Activated CD4-positive, alpha-beta memory T cell treated with anti-CD3 and anti-CD28 coated beads for 36 hours (primary cell): ENCODE data around the gene HGFAC. TPM values are rescaled to one million over a fixed set of nuclear protein-coding genes. Genes with fewer than 3 reads are reported as not detected.

ENCODE experiments used
- CTCF ChIA-PET: fragments of 350-600 bp; sonication (Branson Sonifier 250); formaldehyde crosslinking; loops from one replicate; lab custom pipeline; 2021; ENCODE audit warnings: antibody characterized with exemption, inconsistent platforms; lab: Charles Lee
- POLR2A ChIA-PET: fragments of 350-600 bp; sonication (Branson Sonifier 250); formaldehyde crosslinking; loops from one replicate; lab custom pipeline; 2021; ENCODE audit warnings: antibody characterized with exemption; lab: Charles Lee
- DNase-seq: peaks from one replicate; pipeline ENCODE4 v3.0.0-alpha.2; 2020
- H3K27ac Mint-ChIP-seq: one replicate; pipeline ENCODE4 v1.8.0; 2021; ENCODE audit warnings: mixed read lengths
- H3K27me3 Mint-ChIP-seq: one replicate; pipeline ENCODE4 v1.8.0; 2021; ENCODE audit warnings: mixed read lengths
- H3K36me3 Mint-ChIP-seq: one replicate; pipeline ENCODE4 v1.8.0; 2021; ENCODE audit warnings: mixed read lengths
- H3K4me1 Mint-ChIP-seq: one replicate; pipeline ENCODE4 v1.8.0; 2021; ENCODE audit warnings: low read depth, mixed read lengths
- H3K4me3 Mint-ChIP-seq: one replicate; pipeline ENCODE4 v1.8.0; 2021; ENCODE audit warnings: mild to moderate bottlenecking, mixed read lengths
- H3K9me3 Mint-ChIP-seq: one replicate; pipeline ENCODE4 v1.8.0; 2021; ENCODE audit warnings: mixed read lengths
- intact Hi-C: fragments of 100-400 bp; cut with micrococcal nuclease; formaldehyde crosslinking; loops from one replicate; pipeline ENCODE4 v1.15.1; 2023
- total RNA-seq, 2 experiments: library from RNA; stranded (reverse); gene quantifications; one replicate each; pipeline ENCODE4 v1.2.3, GENCODE V29; 2021

HGFAC gene
- total RNA-seq, 2 experiments from 2014 or later = not detected

DNA sequence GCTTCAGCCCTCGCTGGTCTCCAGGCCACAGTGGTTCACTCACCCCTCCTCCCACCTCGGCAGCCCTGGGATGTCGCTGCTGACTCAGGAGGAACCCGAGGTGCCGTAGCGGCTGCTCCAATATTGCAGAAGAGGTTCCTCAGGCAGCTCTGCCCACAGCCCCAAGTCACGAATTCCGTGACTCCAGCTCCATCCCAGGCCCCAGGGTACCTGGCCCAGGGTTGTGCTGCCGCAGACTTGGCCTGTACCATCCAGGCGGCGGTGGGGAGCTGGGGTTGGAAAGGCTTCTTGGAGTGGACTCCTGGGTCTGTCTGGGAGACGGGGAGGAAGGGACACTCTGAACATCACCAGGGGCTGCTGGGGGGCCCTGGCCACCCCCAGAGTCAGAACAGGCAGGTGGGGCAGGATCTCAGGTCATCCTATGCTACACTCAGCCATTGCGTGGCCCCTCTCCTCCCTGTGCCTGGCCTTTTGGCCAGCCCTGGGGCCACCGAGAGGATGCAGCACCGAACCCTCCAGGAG lies 728 bp upstream of the HGFAC start:
- no peak for DNase-seq
- intact Hi-C loops = loop anchor here (5.0 kb wide), 2 partner anchors 249 to 394 kb away; no protein-coding TSS in a partner anchor
- no peak overlapping the region for H3K27ac Mint-ChIP-seq

DNA sequence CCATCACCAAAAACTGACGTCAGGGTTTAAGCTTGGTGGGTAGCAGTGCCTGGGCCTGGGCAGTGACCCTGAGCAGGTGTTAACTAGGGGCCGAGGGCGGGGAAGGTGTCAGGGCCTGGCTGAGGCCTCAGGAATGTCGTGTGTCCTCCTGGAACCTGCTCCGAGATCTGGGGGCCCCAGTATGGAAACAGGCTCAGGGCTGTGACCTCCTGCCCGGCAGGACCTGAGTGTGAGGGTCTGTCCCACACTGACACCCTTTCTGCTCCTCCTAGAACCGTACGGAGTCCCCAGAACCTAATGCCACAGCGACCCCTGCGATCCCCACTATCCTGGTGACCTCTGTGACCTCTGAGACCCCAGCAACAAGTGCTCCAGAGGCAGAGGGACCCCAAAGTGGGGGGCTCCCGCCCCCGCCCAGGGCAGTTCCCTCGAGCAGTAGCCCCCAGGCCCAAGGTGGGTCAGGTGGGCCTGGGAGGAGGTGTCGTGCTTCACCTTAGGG lies 741 bp downstream of the HGFAC start:
- intact Hi-C loops = loop anchor here (5.0 kb wide), 2 partner anchors 250 to 395 kb away; no protein-coding TSS in a partner anchor

More for the DNA sequence above, 728 bp upstream of the HGFAC start:
- Mint-ChIP-seq H3K27me3 (no peaks in the 10 kb centered on the region), H3K9me3 (no peaks in the 10 kb centered on the region), H3K36me3 (no peaks in the 10 kb centered on the region), H3K4me1 (no peaks in the 10 kb centered on the region), H3K4me3 (no peak overlapping the region)
- CTCF ChIA-PET = interaction anchor here (0.6 to 1.9 kb wide), 2 partner anchors 95 to 183 kb away, joined by 3 to 6 read pairs; no protein-coding TSS in a partner anchor
- POLR2A ChIA-PET = no interaction called here

DNA sequence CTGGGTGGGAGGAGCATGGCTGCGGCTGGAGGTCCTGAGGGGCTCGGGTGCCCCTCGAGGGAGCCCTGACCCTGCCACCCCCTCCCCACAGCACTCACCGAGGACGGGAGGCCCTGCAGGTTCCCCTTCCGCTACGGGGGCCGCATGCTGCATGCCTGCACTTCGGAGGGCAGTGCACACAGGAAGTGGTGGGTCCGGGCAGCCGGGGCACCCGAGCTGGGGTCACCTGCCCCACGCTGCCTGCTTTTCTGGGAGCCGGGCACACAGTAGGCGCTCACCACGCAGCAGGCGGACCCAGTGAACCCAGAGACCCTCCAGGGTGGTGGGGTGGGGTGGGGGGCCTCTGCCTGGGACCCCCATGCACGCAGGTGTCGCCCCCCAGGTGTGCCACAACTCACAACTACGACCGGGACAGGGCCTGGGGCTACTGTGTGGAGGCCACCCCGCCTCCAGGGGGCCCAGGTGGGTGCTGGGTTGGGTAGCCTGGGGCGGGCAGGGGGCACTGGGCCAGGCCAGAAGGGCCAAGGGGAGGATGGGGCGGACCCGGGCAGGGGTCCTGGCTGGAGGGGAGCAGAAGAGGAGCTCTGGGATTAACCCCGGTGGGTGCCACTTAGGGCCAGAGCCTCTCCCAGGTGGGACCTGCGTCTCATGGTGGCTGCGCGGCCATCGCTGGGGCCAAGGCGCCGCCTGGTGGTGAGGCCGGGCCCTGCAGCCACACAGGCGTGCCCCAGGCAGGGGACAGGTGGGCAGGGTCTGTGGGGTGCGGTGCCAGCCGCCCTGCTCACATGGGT lies 1.4 kb downstream of the HGFAC start:
- no peaks in the 10 kb centered on the region for H3K9me3 Mint-ChIP-seq
- no peaks in the 10 kb centered on the region for H3K36me3 Mint-ChIP-seq
- no peaks in the 10 kb centered on the region for H3K27me3 Mint-ChIP-seq
- H3K27ac Mint-ChIP-seq = no peak overlapping the region
- no peak overlapping the region for H3K4me3 Mint-ChIP-seq
- ChIA-PET POLR2A (no interaction called here), CTCF (interaction anchor here (0.5 to 3.2 kb wide), 10 partner anchors 9 to 336 kb away, joined by 3 to 23 read pairs (median 3); no protein-coding TSS in a partner anchor)
- intact Hi-C loops = loop anchor here (1.0 to 5.0 kb wide), 4 partner anchors 97 to 396 kb away; no protein-coding TSS in a partner anchor
- H3K4me1 Mint-ChIP-seq = no peaks in the 10 kb centered on the region
- DNase-seq = peak; percentile 75

More for the DNA sequence above, 741 bp downstream of the HGFAC start:
- Mint-ChIP-seq H3K9me3 (no peaks in the 10 kb centered on the region), H3K27ac (no peak overlapping the region), H3K4me3 (no peak overlapping the region), H3K4me1 (no peaks in the 10 kb centered on the region), H3K27me3 (no peaks in the 10 kb centered on the region), H3K36me3 (no peaks in the 10 kb centered on the region)
- POLR2A ChIA-PET = no interaction called here
- DNase-seq = no peak
- CTCF ChIA-PET = interaction anchor here (1.0 to 1.9 kb wide), 4 partner anchors 73 to 335 kb away, joined by 3 to 9 read pairs (median 5); no protein-coding TSS in a partner anchor

GRCh38 chr4:3443750-3444309 lies 2.1 kb downstream of the HGFAC start:
- Mint-ChIP-seq H3K9me3 (no peaks in the 10 kb centered on the region), H3K4me1 (no peaks in the 10 kb centered on the region), H3K27ac (no peak overlapping the region), H3K36me3 (no peaks in the 10 kb centered on the region), H3K27me3 (no peaks in the 10 kb centered on the region), H3K4me3 (no peak overlapping the region)
- CTCF ChIA-PET = interaction anchor here (0.6 to 3.2 kb wide), 8 partner anchors 8 to 336 kb away, joined by 3 to 23 read pairs (median 3); no protein-coding TSS in a partner anchor
- intact Hi-C loops = loop anchor here (1.0 to 5.0 kb wide), 4 partner anchors 98 to 397 kb away; no protein-coding TSS in a partner anchor
- POLR2A ChIA-PET = no interaction called here
- DNase-seq = no peak

DNA sequence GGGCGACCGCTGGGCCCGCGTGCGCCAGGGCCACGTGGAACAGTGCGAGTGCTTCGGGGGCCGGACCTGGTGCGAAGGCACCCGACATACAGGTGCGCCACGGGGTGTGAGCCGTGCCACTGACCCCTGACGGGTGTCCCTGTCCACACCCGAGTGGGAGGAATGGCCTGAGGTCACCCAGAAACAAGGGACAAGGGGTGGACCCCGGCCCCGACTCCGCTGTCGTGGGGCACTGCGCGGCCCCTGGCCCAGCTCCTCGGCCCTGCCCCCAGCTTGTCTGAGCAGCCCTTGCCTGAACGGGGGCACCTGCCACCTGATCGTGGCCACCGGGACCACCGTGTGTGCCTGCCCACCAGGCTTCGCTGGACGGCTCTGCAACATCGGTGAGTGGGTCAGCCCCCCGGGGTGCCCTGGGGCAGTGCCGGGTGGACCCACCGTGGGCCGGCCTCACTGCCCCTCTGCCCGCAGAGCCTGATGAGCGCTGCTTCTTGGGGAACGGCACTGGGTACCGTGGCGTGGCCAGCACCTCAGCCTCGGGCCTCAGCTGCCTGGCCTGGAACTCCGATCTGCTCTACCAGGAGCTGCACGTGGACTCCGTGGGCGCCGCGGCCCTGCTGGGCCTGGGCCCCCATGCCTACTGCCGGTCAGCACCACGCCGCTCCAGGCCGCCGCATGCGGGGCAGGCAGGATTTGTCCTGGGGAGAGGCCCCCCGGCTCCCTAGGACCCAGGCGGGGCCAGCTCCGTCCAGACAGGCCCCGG lies 2.8 kb downstream of the HGFAC start:
- no peaks in the 10 kb centered on the region for H3K27me3 Mint-ChIP-seq
- ChIA-PET CTCF (interaction anchor here (0.6 to 3.2 kb wide), 4 partner anchors 36 to 337 kb away, joined by 3 to 23 read pairs (median 6); no protein-coding TSS in a partner anchor), POLR2A (no interaction called here)
- no peaks in the 10 kb centered on the region for H3K9me3 Mint-ChIP-seq
- no peaks in the 10 kb centered on the region for H3K36me3 Mint-ChIP-seq
- H3K4me3 Mint-ChIP-seq = no peak overlapping the region
- DNase-seq = no peak
- intact Hi-C loops = loop anchor here (5.0 kb wide), 2 partner anchors 252 to 397 kb away; no protein-coding TSS in a partner anchor
- no peak overlapping the region for H3K27ac Mint-ChIP-seq
- H3K4me1 Mint-ChIP-seq = no peaks in the 10 kb centered on the region

DNA sequence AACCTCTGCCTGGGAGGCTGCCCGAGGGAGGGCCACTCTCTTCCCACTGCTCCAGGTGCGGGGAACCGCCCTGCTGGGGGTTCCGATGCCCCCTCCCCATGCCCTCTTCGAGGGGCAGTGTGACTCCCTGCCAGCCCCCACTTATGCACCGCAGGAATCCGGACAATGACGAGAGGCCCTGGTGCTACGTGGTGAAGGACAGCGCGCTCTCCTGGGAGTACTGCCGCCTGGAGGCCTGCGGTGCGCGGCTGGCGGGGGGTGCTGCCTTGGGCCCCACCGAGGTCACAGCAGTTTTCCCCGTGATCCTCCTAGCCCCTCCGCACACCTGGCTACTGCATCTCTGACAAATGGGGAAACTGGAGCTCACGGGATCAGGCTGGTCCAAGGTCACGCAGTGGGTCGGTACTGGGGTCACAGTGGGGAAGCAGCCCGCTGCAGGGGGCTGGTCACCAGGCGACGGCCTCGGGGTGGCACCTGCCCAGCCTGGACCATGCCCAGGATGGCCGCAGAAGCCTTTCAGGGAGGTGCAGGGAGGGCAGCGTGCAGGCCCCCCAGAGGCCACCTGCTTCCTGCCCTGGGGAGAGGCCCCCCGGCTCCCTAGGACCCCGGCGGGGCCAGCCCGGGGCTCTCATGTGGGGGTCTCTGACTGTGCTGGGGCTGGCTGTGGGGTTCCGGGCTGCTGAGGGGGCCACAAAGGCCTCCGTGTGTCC lies 3.5 kb downstream of the HGFAC start:
- Mint-ChIP-seq H3K36me3 (no peaks in the 10 kb centered on the region), H3K4me1 (no peaks in the 10 kb centered on the region), H3K27me3 (no peaks in the 10 kb centered on the region), H3K9me3 (no peaks in the 10 kb centered on the region), H3K4me3 (no peak overlapping the region), H3K27ac (no peak overlapping the region)
- ChIA-PET POLR2A (no interaction called here), CTCF (interaction anchor here (3.2 kb wide), 1 partner anchor 100 kb away, joined by 23 read pairs; no protein-coding TSS in a partner anchor)
- DNase-seq = no peak
- intact Hi-C loops = no loop called here

DNA sequence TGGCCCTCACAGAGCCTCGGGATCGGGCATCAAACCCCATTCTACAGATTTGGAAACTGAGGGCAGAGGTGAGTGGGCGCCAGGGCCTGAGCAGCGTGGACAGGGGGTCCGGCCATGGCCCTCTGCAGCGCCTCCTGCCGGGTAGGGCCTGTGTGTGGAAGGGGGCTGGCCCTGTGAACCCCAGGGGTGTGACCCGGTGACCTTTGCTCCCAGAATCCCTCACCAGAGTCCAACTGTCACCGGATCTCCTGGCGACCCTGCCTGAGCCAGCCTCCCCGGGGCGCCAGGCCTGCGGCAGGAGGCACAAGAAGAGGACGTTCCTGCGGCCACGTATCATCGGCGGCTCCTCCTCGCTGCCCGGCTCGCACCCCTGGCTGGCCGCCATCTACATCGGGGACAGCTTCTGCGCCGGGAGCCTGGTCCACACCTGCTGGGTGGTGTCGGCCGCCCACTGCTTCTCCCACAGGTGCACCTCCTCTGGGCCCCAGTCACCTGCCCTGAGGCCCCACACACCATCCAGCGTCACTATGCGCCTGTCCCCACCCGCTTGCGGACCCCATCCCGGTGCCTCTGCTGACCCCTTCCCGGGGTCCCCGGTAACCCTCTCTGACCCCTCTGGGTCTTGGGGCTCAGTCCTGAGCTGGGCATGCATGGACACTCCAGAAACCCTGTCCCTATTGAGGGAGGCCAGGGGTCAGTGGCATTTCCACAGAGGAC lies 4.2 kb downstream of the HGFAC start:
- DNase-seq = no peak
- no peaks in the 10 kb centered on the region for H3K4me1 Mint-ChIP-seq
- no peaks in the 10 kb centered on the region for H3K27me3 Mint-ChIP-seq
- H3K27ac Mint-ChIP-seq = no peak overlapping the region
- H3K4me3 Mint-ChIP-seq = no peak overlapping the region
- ChIA-PET POLR2A (no interaction called here), CTCF (interaction anchor here (3.2 kb wide), 1 partner anchor 101 kb away, joined by 23 read pairs; no protein-coding TSS in a partner anchor)
- intact Hi-C loops = no loop called here
- H3K9me3 Mint-ChIP-seq = no peaks in the 10 kb centered on the region
- H3K36me3 Mint-ChIP-seq = no peaks in the 10 kb centered on the region

- Mint-ChIP-seq H3K4me1 (no peaks in the 10 kb centered on the region), H3K27me3 (no peaks in the 10 kb centered on the region), H3K36me3 (no peaks in the 10 kb centered on the region), H3K9me3 (no peaks in the 10 kb centered on the region), H3K27ac (no peak overlapping the region), H3K4me3 (no peak overlapping the region)
- ChIA-PET POLR2A (no interaction called here), CTCF (no interaction called here)
- intact Hi-C loops = no loop called here
- DNase-seq = no peak
Measured at GRCh38 chr4:3446631-3447320, 5.0 kb downstream of the HGFAC start.

DNA sequence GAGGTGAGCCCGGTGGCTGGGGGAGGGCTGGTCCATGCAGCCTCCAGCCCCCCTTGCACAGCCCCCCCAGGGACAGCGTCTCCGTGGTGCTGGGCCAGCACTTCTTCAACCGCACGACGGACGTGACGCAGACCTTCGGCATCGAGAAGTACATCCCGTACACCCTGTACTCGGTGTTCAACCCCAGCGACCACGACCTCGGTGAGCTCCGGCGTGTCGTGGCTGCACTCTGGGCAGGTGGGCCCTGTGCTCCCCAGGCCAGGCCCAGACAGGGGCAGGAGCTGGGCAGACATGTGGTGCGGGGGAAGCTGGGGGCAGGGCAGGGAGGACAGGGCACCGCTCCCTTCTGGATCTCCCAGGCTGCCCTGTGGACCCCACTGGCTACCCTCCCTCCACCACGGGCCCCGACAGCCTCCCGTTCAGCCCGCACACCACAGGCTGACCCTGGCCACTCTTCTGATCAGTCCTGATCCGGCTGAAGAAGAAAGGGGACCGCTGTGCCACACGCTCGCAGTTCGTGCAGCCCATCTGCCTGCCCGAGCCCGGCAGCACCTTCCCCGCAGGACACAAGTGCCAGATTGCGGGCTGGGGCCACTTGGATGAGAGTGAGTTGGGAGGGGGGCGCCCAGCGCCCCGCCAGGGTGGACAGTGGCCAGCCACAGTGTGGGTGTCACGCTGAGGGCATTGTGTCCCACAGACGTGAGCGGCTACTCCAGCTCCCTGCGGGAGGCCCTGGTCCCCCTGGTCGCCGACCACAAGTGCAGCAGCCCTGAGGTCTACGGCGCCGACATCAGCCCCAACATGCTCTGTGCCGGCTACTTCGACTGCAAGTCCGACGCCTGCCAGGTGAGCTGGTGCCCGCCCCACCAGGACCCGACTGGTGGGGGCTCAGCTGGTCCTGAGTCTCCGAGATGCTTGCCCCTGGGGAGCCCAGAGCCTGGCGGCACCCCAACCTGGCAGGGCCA lies 5.9 kb downstream of the HGFAC start:
- no peak for DNase-seq
- H3K4me1 Mint-ChIP-seq = no peaks in the 10 kb centered on the region
- no peak overlapping the region for H3K4me3 Mint-ChIP-seq
- H3K27ac Mint-ChIP-seq = no peak overlapping the region
- intact Hi-C loops = no loop called here
- POLR2A ChIA-PET = no interaction called here
- CTCF ChIA-PET = no interaction called here
- no peaks in the 10 kb centered on the region for H3K9me3 Mint-ChIP-seq
- H3K36me3 Mint-ChIP-seq = no peaks in the 10 kb centered on the region
- H3K27me3 Mint-ChIP-seq = no peaks in the 10 kb centered on the region
